Measurements from ENCODE around the gene PKIG. TPM values are rescaled to one million over a fixed set of nuclear protein-coding genes. Genes with fewer than 3 reads are reported as not detected.
A peak's percentile ranks its signal among the peaks of the same experiment; 100 is the strongest.

PKIG gene
- total RNA-seq, 2 donors from 2014 or later: 2.2 to 4.5 TPM

- DNase-seq (no peak), ATAC-seq (no peak)
- H3K27ac Mint-ChIP-seq: peak overlapping the region; percentile 29
- no peaks in the 10 kb centered on the region for H3K27me3 Mint-ChIP-seq
- H3K4me3 Mint-ChIP-seq: no peak overlapping the region
- H3K36me3 Mint-ChIP-seq (ENCODE audit: low read depth): peaks cover 11% of the 10 kb centered on the region
- H3K4me1 Mint-ChIP-seq: peaks cover 20% of the 10 kb centered on the region
- no peaks in the 10 kb centered on the region for H3K9me3 ChIP-seq (ENCODE audit: control insufficient read depth, low read length, poor library complexity, severe bottlenecking)
Observed at GRCh38 chr20:44621325-44621724, 38.9 kb downstream of the PKIG start.

- no peaks in the 10 kb centered on the region for H3K9me3 ChIP-seq (ENCODE audit: control insufficient read depth, low read length, poor library complexity, severe bottlenecking)
- DNase-seq: no peak
- Mint-ChIP-seq H3K27me3 (no peaks in the 10 kb centered on the region), H3K4me3 (no peak overlapping the region), H3K27ac (peak overlapping the region; percentile 29), H3K36me3 (ENCODE audit: low read depth) (peaks cover 15% of the 10 kb centered on the region), H3K4me1 (peaks cover 24% of the 10 kb centered on the region)
- ATAC-seq: no peak
Observed at GRCh38 chr20:44621939-44622338, 39.6 kb downstream of the PKIG start.

- Mint-ChIP-seq H3K27me3 (no peaks in the 10 kb centered on the region), H3K27ac (no peak overlapping the region), H3K36me3 (ENCODE audit: low read depth) (peaks cover 15% of the 10 kb centered on the region), H3K4me1 (peaks cover 25% of the 10 kb centered on the region), H3K4me3 (no peak overlapping the region)
- no peaks in the 10 kb centered on the region for H3K9me3 ChIP-seq (ENCODE audit: control insufficient read depth, low read length, poor library complexity, severe bottlenecking)
- DNase-seq (no peak), ATAC-seq (no peak)
Observed at GRCh38 chr20:44622501-44623270, 40.3 kb downstream of the PKIG start.

GRCh38 chr20:44624152-44624551, 41.8 kb downstream of the PKIG start:
- Mint-ChIP-seq H3K4me1 (peaks cover 16% of the 10 kb centered on the region), H3K27ac (peak overlapping the region; percentile 81), H3K4me3 (no peak overlapping the region), H3K27me3 (no peaks in the 10 kb centered on the region), H3K36me3 (ENCODE audit: low read depth) (peaks cover 15% of the 10 kb centered on the region)
- no peak for ATAC-seq
- no peak for DNase-seq
- H3K9me3 ChIP-seq (ENCODE audit: control insufficient read depth, low read length, poor library complexity, severe bottlenecking): no peaks in the 10 kb centered on the region

GRCh38 chr20:44624743-44625271, 42.4 kb downstream of the PKIG start:
- ATAC-seq (no peak), DNase-seq (no peak)
- peaks cover 13% of the 10 kb centered on the region for H3K36me3 Mint-ChIP-seq (ENCODE audit: low read depth)
- no peaks in the 10 kb centered on the region for H3K9me3 ChIP-seq (ENCODE audit: control insufficient read depth, low read length, poor library complexity, severe bottlenecking)
- H3K4me3 Mint-ChIP-seq: no peak overlapping the region
- H3K4me1 Mint-ChIP-seq: peaks cover 11% of the 10 kb centered on the region
- no peak overlapping the region for H3K27ac Mint-ChIP-seq
- H3K27me3 Mint-ChIP-seq: no peaks in the 10 kb centered on the region

- Mint-ChIP-seq H3K4me3 (no peak overlapping the region), H3K4me1 (peaks cover 10% of the 10 kb centered on the region), H3K27me3 (no peaks in the 10 kb centered on the region), H3K36me3 (ENCODE audit: low read depth) (peaks cover 13% of the 10 kb centered on the region), H3K27ac (no peak overlapping the region)
- ATAC-seq (no peak), DNase-seq (no peak)
- H3K9me3 ChIP-seq (ENCODE audit: control insufficient read depth, low read length, poor library complexity, severe bottlenecking): no peaks in the 10 kb centered on the region
Observed at GRCh38 chr20:44625361-44625760, 43.0 kb downstream of the PKIG start.

GRCh38 chr20:44626278-44626677, 43.9 kb downstream of the PKIG start:
- H3K4me1 Mint-ChIP-seq: peaks cover 11% of the 10 kb centered on the region
- no peaks in the 10 kb centered on the region for H3K27me3 Mint-ChIP-seq
- H3K36me3 Mint-ChIP-seq (ENCODE audit: low read depth): peaks cover 13% of the 10 kb centered on the region
- no peak for ATAC-seq
- no peaks in the 10 kb centered on the region for H3K9me3 ChIP-seq (ENCODE audit: control insufficient read depth, low read length, poor library complexity, severe bottlenecking)
- no peak overlapping the region for H3K4me3 Mint-ChIP-seq
- DNase-seq: no peak
- peak overlapping the region; percentile 74 for H3K27ac Mint-ChIP-seq

- Mint-ChIP-seq H3K4me3 (no peak overlapping the region), H3K4me1 (peaks cover 13% of the 10 kb centered on the region), H3K27me3 (no peaks in the 10 kb centered on the region), H3K36me3 (ENCODE audit: low read depth) (peaks cover 9% of the 10 kb centered on the region), H3K27ac (peak overlapping the region; percentile 74)
- DNase-seq (no peak), ATAC-seq (no peak)
- H3K9me3 ChIP-seq (ENCODE audit: control insufficient read depth, low read length, poor library complexity, severe bottlenecking): no peaks in the 10 kb centered on the region
Observed at GRCh38 chr20:44627364-44628010, 45.1 kb downstream of the PKIG start.

GRCh38 chr20:44629017-44629385, 46.6 kb downstream of the PKIG start:
- peaks cover 6% of the 10 kb centered on the region for H3K36me3 Mint-ChIP-seq (ENCODE audit: low read depth)
- DNase-seq: no peak
- peaks cover 13% of the 10 kb centered on the region for H3K4me1 Mint-ChIP-seq
- no peak overlapping the region for H3K27ac Mint-ChIP-seq
- no peak for ATAC-seq
- H3K9me3 ChIP-seq (ENCODE audit: control insufficient read depth, low read length, poor library complexity, severe bottlenecking): no peaks in the 10 kb centered on the region
- H3K4me3 Mint-ChIP-seq: no peak overlapping the region
- H3K27me3 Mint-ChIP-seq: no peaks in the 10 kb centered on the region

GRCh38 chr20:44629542-44629941, 47.2 kb downstream of the PKIG start:
- ATAC-seq (no peak), DNase-seq (no peak)
- no peaks in the 10 kb centered on the region for H3K9me3 ChIP-seq (ENCODE audit: control insufficient read depth, low read length, poor library complexity, severe bottlenecking)
- Mint-ChIP-seq H3K4me1 (peaks cover 13% of the 10 kb centered on the region), H3K27ac (no peak overlapping the region), H3K4me3 (no peak overlapping the region), H3K36me3 (ENCODE audit: low read depth) (peaks cover 6% of the 10 kb centered on the region), H3K27me3 (no peaks in the 10 kb centered on the region)

GRCh38 chr20:44630297-44630696, 47.9 kb downstream of the PKIG start:
- no peaks in the 10 kb centered on the region for H3K9me3 ChIP-seq (ENCODE audit: control insufficient read depth, low read length, poor library complexity, severe bottlenecking)
- Mint-ChIP-seq H3K36me3 (ENCODE audit: low read depth) (peaks cover 4% of the 10 kb centered on the region), H3K4me3 (no peak overlapping the region), H3K27ac (peak overlapping the region; percentile 66), H3K4me1 (peaks cover 13% of the 10 kb centered on the region), H3K27me3 (no peaks in the 10 kb centered on the region)
- no peak for ATAC-seq
- DNase-seq: no peak

- no peaks in the 10 kb centered on the region for H3K9me3 ChIP-seq (ENCODE audit: control insufficient read depth, low read length, poor library complexity, severe bottlenecking)
- DNase-seq (no peak), ATAC-seq (no peak)
- H3K27ac Mint-ChIP-seq: peak overlapping the region; percentile 51
- no peaks in the 10 kb centered on the region for H3K27me3 Mint-ChIP-seq
- H3K4me1 Mint-ChIP-seq: peaks cover 6% of the 10 kb centered on the region
- no peaks in the 10 kb centered on the region for H3K36me3 Mint-ChIP-seq (ENCODE audit: low read depth)
- H3K4me3 Mint-ChIP-seq: no peak overlapping the region
Observed at GRCh38 chr20:44632103-44632752, 49.8 kb downstream of the PKIG start.

- H3K9me3 ChIP-seq (ENCODE audit: control insufficient read depth, low read length, poor library complexity, severe bottlenecking): no peaks in the 10 kb centered on the region
- Mint-ChIP-seq H3K27ac (peak overlapping the region; percentile 51), H3K27me3 (no peaks in the 10 kb centered on the region), H3K4me3 (no peak overlapping the region), H3K4me1 (peaks cover 6% of the 10 kb centered on the region), H3K36me3 (ENCODE audit: low read depth) (no peaks in the 10 kb centered on the region)
- ATAC-seq (no peak), DNase-seq (no peak)
Observed at GRCh38 chr20:44633187-44633810, 50.9 kb downstream of the PKIG start.

Measured in T-helper 17 cell (primary cell).